ENCODE data around the gene DNAH10. TPM values are rescaled to one million over a fixed set of nuclear protein-coding genes. Genes with fewer than 3 reads are reported as not detected.

The DNAH10 gene
- total RNA-seq, 1 experiment from 2014 or later, result 0.09 TPM

- ChIA-PET POLR2A (interaction anchor here (0.6 kb wide), 1 partner anchor 11 kb away, joined by 4 read pairs; no protein-coding TSS in a partner anchor), CTCF (interaction anchor here (0.6 to 2.6 kb wide), 2 partner anchors 12 to 37 kb away, joined by 3 to 11 read pairs; no protein-coding TSS in a partner anchor)
- no peak for DNase-seq (ENCODE audit: low spot score)
- Mint-ChIP-seq H3K36me3 (no peaks in the 10 kb centered on the region), H3K27ac (no peak overlapping the region), H3K4me1 (no peaks in the 10 kb centered on the region), H3K9me3 (no peaks in the 10 kb centered on the region), H3K4me3 (no peak overlapping the region), H3K27me3 (ENCODE audit: low read depth) (no peaks in the 10 kb centered on the region; the same call in none of the 2 replicates)
- TF ChIP-seq SP1 (CRISPR knock-in tag; conservative IDR thresholded peaks at IDR 0.05) (no peak), ZNF317 (CRISPR knock-in tag; IDR thresholded peaks at IDR 0.05; ENCODE audit: borderline replicate concordance, low read depth) (no peak), FOXP4 (CRISPR knock-in tag; IDR thresholded peaks at IDR 0.05) (no peak), MAX (CRISPR knock-in tag; IDR thresholded peaks at IDR 0.05) (no peak), ESRRA (CRISPR knock-in tag; IDR thresholded peaks at IDR 0.05; ENCODE audit: borderline replicate concordance) (no peak), NFE2L1 (CRISPR knock-in tag; IDR thresholded peaks at IDR 0.05) (no peak), TEAD4 (CRISPR knock-in tag; IDR thresholded peaks at IDR 0.05) (no peak), ZBTB21 (CRISPR knock-in tag; IDR thresholded peaks at IDR 0.05; ENCODE audit: borderline replicate concordance) (no peak)
- no peak for ATAC-seq
Measured at GRCh38 chr12:123853396-123854070, 91.4 kb downstream of the DNAH10 start.

- Mint-ChIP-seq H3K36me3 (no peaks in the 10 kb centered on the region), H3K9me3 (no peaks in the 10 kb centered on the region), H3K4me3 (no peak overlapping the region), H3K27me3 (ENCODE audit: low read depth) (no peaks in the 10 kb centered on the region; the same call in none of the 2 replicates), H3K27ac (no peak overlapping the region), H3K4me1 (no peaks in the 10 kb centered on the region)
- no peak for ATAC-seq
- ChIA-PET CTCF (interaction anchor here (0.6 to 2.6 kb wide), 3 partner anchors 12 to 77 kb away, joined by 3 to 11 read pairs (median 3); no protein-coding TSS in a partner anchor), POLR2A (interaction anchor here (0.6 kb wide), 1 partner anchor 10 kb away, joined by 4 read pairs; no protein-coding TSS in a partner anchor)
- TF ChIP-seq NFATC4 (CRISPR knock-in tag; IDR thresholded peaks at IDR 0.05) (no peak), MAX (CRISPR knock-in tag; IDR thresholded peaks at IDR 0.05) (no peak), SMAD3 (CRISPR knock-in tag; IDR thresholded peaks at IDR 0.05; ENCODE audit: borderline replicate concordance) (no peak), GTF2I (CRISPR knock-in tag; conservative IDR thresholded peaks at IDR 0.05) (no peak)
- no peak for DNase-seq (ENCODE audit: low spot score)
Measured at GRCh38 chr12:123854232-123854631, 92.1 kb downstream of the DNAH10 start.

DNA sequence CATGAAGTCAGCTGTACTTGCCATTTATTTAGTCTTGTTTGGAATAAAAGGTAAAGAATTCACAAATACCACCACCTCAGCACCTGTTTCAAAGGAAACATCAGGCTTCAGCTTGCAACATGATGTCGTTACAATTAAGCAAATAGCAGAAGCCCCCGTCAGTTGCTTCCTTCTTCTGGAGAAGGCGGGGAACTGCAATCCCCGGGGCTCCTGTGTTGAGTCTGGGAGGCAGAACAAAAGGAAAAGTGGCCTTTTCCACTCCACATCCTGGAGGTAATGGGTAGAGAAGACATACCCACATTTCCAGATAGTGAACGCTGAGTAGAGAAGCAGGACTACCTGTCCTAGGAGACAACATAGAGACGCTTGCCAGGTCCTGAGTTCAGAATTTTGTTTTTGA lies 92.8 kb downstream of the DNAH10 start:
- no peaks in the 10 kb centered on the region for H3K9me3 Mint-ChIP-seq
- DNase-seq (ENCODE audit: low spot score), result no peak

DNA sequence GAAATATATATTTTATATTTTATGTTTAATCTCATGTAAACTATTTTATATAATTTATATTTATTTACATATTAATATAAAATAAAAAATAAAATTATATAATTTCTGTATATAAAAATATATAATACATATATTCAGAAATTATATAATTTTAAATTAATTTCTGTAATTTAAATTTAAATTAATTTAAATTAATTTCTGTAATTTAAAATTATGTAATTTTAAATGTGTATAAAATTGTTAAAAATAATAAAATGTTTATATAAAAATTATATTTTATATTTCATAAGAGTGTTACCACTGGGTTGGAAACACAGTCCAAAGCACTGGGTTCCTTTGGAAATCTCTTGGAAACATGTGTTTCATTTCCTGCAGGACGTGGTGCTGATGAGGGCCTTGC lies 94.6 kb downstream of the DNAH10 start:
- Mint-ChIP-seq H3K27me3 (ENCODE audit: low read depth) (no peaks in the 10 kb centered on the region; the same call in none of the 2 replicates), H3K27ac (no peak overlapping the region), H3K9me3 (no peaks in the 10 kb centered on the region), H3K4me1 (no peaks in the 10 kb centered on the region), H3K36me3 (no peaks in the 10 kb centered on the region), H3K4me3 (no peak overlapping the region)
- ChIA-PET POLR2A (no interaction called here), CTCF (no interaction called here)
- DNase-seq (ENCODE audit: low spot score) (no peak), ATAC-seq (no peak)
- TF ChIP-seq NR3C1 (CRISPR knock-in tag; conservative IDR thresholded peaks at IDR 0.05; ENCODE audit: low read depth), result no peak
- TF ChIP-seq MAX (CRISPR knock-in tag; IDR thresholded peaks at IDR 0.05), result no peak
- no peak for TF ChIP-seq SMAD3 (CRISPR knock-in tag; IDR thresholded peaks at IDR 0.05; ENCODE audit: borderline replicate concordance)
- TF ChIP-seq, protein P1, sequence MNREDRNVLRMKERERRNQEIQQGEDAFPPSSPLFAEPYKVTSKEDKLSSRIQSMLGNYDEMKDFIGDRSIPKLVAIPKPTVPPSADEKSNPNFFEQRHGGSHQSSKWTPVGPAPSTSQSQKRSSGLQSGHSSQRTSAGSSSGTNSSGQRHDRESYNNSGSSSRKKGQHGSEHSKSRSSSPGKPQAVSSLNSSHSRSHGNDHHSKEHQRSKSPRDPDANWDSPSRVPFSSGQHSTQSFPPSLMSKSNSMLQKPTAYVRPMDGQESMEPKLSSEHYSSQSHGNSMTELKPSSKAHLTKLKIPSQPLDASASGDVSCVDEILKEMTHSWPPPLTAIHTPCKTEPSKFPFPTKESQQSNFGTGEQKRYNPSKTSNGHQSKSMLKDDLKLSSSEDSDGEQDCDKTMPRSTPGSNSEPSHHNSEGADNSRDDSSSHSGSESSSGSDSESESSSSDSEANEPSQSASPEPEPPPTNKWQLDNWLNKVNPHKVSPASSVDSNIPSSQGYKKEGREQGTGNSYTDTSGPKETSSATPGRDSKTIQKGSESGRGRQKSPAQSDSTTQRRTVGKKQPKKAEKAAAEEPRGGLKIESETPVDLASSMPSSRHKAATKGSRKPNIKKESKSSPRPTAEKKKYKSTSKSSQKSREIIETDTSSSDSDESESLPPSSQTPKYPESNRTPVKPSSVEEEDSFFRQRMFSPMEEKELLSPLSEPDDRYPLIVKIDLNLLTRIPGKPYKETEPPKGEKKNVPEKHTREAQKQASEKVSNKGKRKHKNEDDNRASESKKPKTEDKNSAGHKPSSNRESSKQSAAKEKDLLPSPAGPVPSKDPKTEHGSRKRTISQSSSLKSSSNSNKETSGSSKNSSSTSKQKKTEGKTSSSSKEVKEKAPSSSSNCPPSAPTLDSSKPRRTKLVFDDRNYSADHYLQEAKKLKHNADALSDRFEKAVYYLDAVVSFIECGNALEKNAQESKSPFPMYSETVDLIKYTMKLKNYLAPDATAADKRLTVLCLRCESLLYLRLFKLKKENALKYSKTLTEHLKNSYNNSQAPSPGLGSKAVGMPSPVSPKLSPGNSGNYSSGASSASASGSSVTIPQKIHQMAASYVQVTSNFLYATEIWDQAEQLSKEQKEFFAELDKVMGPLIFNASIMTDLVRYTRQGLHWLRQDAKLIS (CRISPR knock-in tag; IDR thresholded peaks at IDR 0.05; ENCODE audit: borderline replicate concordance), result no peak
- peak; percentile 99 for TF ChIP-seq HMGA2 (CRISPR knock-in tag; IDR thresholded peaks at IDR 0.05)
- no peak for TF ChIP-seq IRF2 (CRISPR knock-in tag; IDR thresholded peaks at IDR 0.05; ENCODE audit: borderline replicate concordance, low read depth)
- TF ChIP-seq EMX1 (CRISPR knock-in tag; IDR thresholded peaks at IDR 0.05), result no peak

More for the DNA sequence above, 92.8 kb downstream of the DNAH10 start:
- ATAC-seq, result no peak
- H3K27ac Mint-ChIP-seq, result no peak overlapping the region
- CTCF ChIA-PET, result interaction anchor here (1.2 kb wide), 1 partner anchor 77 kb away, joined by 3 read pairs; no protein-coding TSS in a partner anchor
- POLR2A ChIA-PET, result no interaction called here
- H3K36me3 Mint-ChIP-seq, result no peaks in the 10 kb centered on the region
- H3K27me3 Mint-ChIP-seq (ENCODE audit: low read depth), result no peaks in the 10 kb centered on the region; the same call in none of the 2 replicates
- TF ChIP-seq, protein P2, sequence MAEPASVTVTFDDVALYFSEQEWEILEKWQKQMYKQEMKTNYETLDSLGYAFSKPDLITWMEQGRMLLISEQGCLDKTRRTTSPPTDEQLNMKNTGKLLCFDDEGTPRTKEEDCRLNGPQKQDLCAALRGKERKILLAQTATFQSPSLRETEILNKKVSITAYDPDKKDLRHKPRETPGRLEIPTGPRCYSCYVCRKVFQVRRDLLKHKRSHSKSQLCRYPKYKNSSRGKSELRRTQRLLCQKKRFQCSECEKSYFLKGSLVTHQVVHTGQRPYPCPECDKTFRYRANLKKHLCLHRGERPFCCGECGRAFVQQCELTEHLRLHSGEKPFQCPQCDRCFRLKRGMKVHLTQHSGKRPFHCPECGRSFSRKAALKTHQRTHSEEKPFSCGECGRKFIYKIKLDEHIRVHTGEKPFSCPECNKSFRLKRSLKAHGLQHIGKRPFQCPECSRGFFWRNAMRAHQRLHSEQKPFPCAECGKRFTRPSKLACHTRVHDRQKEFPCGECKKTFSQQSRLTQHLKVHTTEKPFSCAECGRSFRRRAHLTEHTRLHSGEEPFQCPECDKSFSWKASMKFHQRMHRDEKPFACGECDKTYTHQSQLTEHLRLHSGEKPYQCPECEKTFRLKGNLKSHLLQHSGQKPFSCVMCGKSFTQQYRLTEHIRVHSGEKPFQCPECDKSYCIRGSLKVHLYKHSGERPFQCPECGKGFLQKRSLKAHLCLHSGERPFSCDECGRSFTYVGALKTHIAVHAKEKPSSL (CRISPR knock-in tag; conservative IDR thresholded peaks at IDR 0.05), result no peak
- no peak for TF ChIP-seq GABPB1 (CRISPR knock-in tag; IDR thresholded peaks at IDR 0.05)
- H3K4me1 Mint-ChIP-seq, result no peaks in the 10 kb centered on the region
- H3K4me3 Mint-ChIP-seq, result no peak overlapping the region
